ENCODE measurements around the gene INPP5D.
"Not testable (repeated sequence)": the region's sequence is repeated elsewhere in the genome, so short reads cannot be mapped to it uniquely, and the experiment has no call there.

- TF ChIP-seq, protein P1, sequence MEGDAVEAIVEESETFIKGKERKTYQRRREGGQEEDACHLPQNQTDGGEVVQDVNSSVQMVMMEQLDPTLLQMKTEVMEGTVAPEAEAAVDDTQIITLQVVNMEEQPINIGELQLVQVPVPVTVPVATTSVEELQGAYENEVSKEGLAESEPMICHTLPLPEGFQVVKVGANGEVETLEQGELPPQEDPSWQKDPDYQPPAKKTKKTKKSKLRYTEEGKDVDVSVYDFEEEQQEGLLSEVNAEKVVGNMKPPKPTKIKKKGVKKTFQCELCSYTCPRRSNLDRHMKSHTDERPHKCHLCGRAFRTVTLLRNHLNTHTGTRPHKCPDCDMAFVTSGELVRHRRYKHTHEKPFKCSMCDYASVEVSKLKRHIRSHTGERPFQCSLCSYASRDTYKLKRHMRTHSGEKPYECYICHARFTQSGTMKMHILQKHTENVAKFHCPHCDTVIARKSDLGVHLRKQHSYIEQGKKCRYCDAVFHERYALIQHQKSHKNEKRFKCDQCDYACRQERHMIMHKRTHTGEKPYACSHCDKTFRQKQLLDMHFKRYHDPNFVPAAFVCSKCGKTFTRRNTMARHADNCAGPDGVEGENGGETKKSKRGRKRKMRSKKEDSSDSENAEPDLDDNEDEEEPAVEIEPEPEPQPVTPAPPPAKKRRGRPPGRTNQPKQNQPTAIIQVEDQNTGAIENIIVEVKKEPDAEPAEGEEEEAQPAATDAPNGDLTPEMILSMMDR (IDR thresholded peaks at IDR 0.05; ENCODE audit: insufficient read depth, low read length, poor library complexity, severe bottlenecking), result not testable (repeated sequence)
- not testable (repeated sequence) for TF ChIP-seq EZH2phosphoT487 (conservative IDR thresholded peaks at IDR 0.05; ENCODE audit: low read length)
These were observed 96.3 kb downstream of the INPP5D start for GRCh38 chr2:233156461-233156860.

All from SU-DHL-6 (cell line).